ENCODE measurements around the gene OSBPL8. TPM values are rescaled to one million over a fixed set of nuclear protein-coding genes. Genes with fewer than 3 reads are reported as not detected.
"Not testable (repeated sequence)": the region's sequence is repeated elsewhere in the genome, so short reads cannot be mapped to it uniquely, and the experiment has no call there.

The OSBPL8 gene
- total RNA-seq, 2 experiments from 2014 or later: 25.0 to 61.3 TPM

DNA sequence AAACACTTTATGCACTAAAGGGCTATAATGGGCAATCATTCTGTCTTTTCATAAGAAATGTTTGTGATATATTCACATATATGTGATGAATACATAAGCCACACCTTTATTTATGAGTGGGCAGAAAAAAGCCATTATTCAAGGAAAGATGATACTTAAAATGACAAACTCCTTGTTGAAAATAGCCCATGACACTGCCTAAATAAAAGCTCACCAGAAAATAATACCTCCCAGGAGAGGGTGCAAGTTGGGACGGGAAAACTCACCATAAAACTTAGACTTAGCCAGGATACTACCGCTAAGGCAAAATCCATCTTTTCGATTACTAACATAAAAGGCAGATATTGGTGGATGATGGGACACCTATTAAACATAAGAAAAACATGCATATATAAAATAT lies 175.6 kb downstream of the OSBPL8 start:
- Histone ChIP-seq H3K4me2 (ENCODE audit: low read length) (no peak overlapping the region), H3K27ac (ENCODE audit: low read depth, low read length, poor library complexity, severe bottlenecking) (no peak overlapping the region), H2AFZ (ENCODE audit: low read length) (no peak overlapping the region), H3K79me2 (ENCODE audit: insufficient read depth, low read depth, low read length) (no peaks in the 10 kb centered on the region), H3K4me3 (ENCODE audit: low read depth, low read length, poor library complexity, severe bottlenecking) (no peak overlapping the region), H4K20me1 (ENCODE audit: insufficient read depth, low read length) (no peaks in the 10 kb centered on the region), H3K9me2 (ENCODE audit: insufficient read depth, low read length) (no peaks in the 10 kb centered on the region), H3K4me1 (ENCODE audit: insufficient read depth, low read length, poor library complexity, severe bottlenecking) (no peaks in the 10 kb centered on the region), H3K36me3 (ENCODE audit: insufficient read depth, low read length) (peaks cover 34% of the 10 kb centered on the region), H3K9me3 (ENCODE audit: low read length) (no peaks in the 10 kb centered on the region)
- ChIA-PET CTCF (ENCODE audit: unreplicated experiment) (no interaction called here), POLR2A (no interaction called here)
- BruUV-seq (replicated peaks): no TSS peak
- TF ChIP-seq EZH2phosphoT487 (IDR thresholded peaks at IDR 0.05; ENCODE audit: borderline replicate concordance, low read depth, low read length) (no peak), CTCF (conservative IDR thresholded peaks at IDR 0.05; ENCODE audit: low read length) (no peak)
- no peak for DNase-seq (ENCODE audit: low spot score)
- intact Hi-C loops (cut with micrococcal nuclease; ENCODE audit: unreplicated experiment): loop anchor here (10.0 kb wide), 1 partner anchor 201 kb away; no protein-coding TSS in a partner anchor

- POLR2A ChIA-PET: interaction anchor here (1.5 kb wide), 1 partner anchor 31 kb away, joined by 5 read pairs; the partner anchor contains the start of gene BBS10
- BruUV-seq (replicated peaks): no TSS peak
- Histone ChIP-seq H3K4me3 (ENCODE audit: low read depth, low read length, poor library complexity, severe bottlenecking) (no peak overlapping the region), H3K4me2 (ENCODE audit: low read length) (no peak overlapping the region), H3K4me1 (ENCODE audit: insufficient read depth, low read length, poor library complexity, severe bottlenecking) (no peaks in the 10 kb centered on the region), H3K9me2 (ENCODE audit: insufficient read depth, low read length) (no peaks in the 10 kb centered on the region), H2AFZ (ENCODE audit: low read length) (no peak overlapping the region), H3K79me2 (ENCODE audit: insufficient read depth, low read depth, low read length) (no peaks in the 10 kb centered on the region), H3K27ac (ENCODE audit: low read depth, low read length, poor library complexity, severe bottlenecking) (no peak overlapping the region), H3K36me3 (ENCODE audit: insufficient read depth, low read length) (peaks cover 44% of the 10 kb centered on the region), H3K9me3 (ENCODE audit: low read length) (no peaks in the 10 kb centered on the region), H4K20me1 (ENCODE audit: insufficient read depth, low read length) (no peaks in the 10 kb centered on the region)
- CTCF ChIA-PET (ENCODE audit: unreplicated experiment): no interaction called here
- intact Hi-C loops (cut with micrococcal nuclease; ENCODE audit: unreplicated experiment): no loop called here
- TF ChIP-seq EZH2phosphoT487 (IDR thresholded peaks at IDR 0.05; ENCODE audit: borderline replicate concordance, low read depth, low read length) (no peak), CTCF (conservative IDR thresholded peaks at IDR 0.05; ENCODE audit: low read length) (no peak)
- DNase-seq (ENCODE audit: low spot score): no peak
These were observed 180.3 kb downstream of the OSBPL8 start for GRCh38 chr12:76379261-76379660.

GRCh38 chr12:76376876-76377275 lies 182.7 kb downstream of the OSBPL8 start:
- H3K9me3 ChIP-seq (ENCODE audit: low read length); H3K4me3 ChIP-seq (ENCODE audit: low read depth, low read length, poor library complexity, severe bottlenecking); H3K27ac ChIP-seq (ENCODE audit: low read depth, low read length, poor library complexity, severe bottlenecking); H2AFZ ChIP-seq (ENCODE audit: low read length); intact Hi-C loops (cut with micrococcal nuclease; ENCODE audit: unreplicated experiment); H3K79me2 ChIP-seq (ENCODE audit: insufficient read depth, low read depth, low read length); H4K20me1 ChIP-seq (ENCODE audit: insufficient read depth, low read length); BruUV-seq (replicated peaks); H3K4me2 ChIP-seq (ENCODE audit: low read length); H3K4me1 ChIP-seq (ENCODE audit: insufficient read depth, low read length, poor library complexity, severe bottlenecking); DNase-seq (ENCODE audit: low spot score); CTCF ChIA-PET (ENCODE audit: unreplicated experiment); H3K9me2 ChIP-seq (ENCODE audit: insufficient read depth, low read length): not testable (repeated sequence)
- peaks cover 43% of the 10 kb centered on the region for H3K36me3 ChIP-seq (ENCODE audit: insufficient read depth, low read length)
- POLR2A ChIA-PET: interaction anchor here (1.0 to 1.7 kb wide), 3 partner anchors 8 to 11 kb away, joined by 3 to 4 read pairs (median 4); no protein-coding TSS in a partner anchor
